H1 (cell line): ENCODE results near the gene MTFR2.

Experiments used
- CHD1 ChIP-seq: IDR thresholded peaks from 2 replicates; pipeline ENCODE4 v1.6.1; 2012; ENCODE audit warnings: low read depth, low read length, improper control_type of control experiment
- CTCF ChIP-seq, 3 experiments: IDR thresholded peaks; 1 replicate in 2 of 3; 2 replicates in 1 of 3; pipeline versions ENCODE4 v1.5.1 to v1.6.1; 2011; ENCODE audit warnings: low read length in 3 of 3, mild to moderate bottlenecking in 3 of 3, inconsistent platforms in 2 of 3, low read depth in 1 of 3, moderate library complexity in 1 of 3; ENCODE audit not compliant: insufficient read depth in 1 of 3; ENCODE audit errors: control extremely low read depth in 1 of 3
- EZH2 ChIP-seq: fragments of 200-600 bp; sonication (generic); IDR thresholded peaks from 2 replicates; pipeline ENCODE4 v1.7.1; 2012; ENCODE audit warnings: low read depth, mild to moderate bottlenecking, moderate library complexity, low read length, inconsistent platforms; ENCODE audit not compliant: severe bottlenecking
- GTF2F1 ChIP-seq: IDR thresholded peaks from 2 replicates; pipeline ENCODE4 v1.6.1; 2012; ENCODE audit warnings: low read depth, low read length, improper control_type of control experiment, borderline replicate concordance
- POLR2A ChIP-seq, 2 experiments: IDR thresholded peaks; 1 replicate in 1 of 2; 2 replicates in 1 of 2; pipeline ENCODE4 v1.6.1; 2011; ENCODE audit warnings: low read depth in 2 of 2, low read length in 2 of 2, mild to moderate bottlenecking in 2 of 2; ENCODE audit errors: control extremely low read depth in 1 of 2
- POLR2AphosphoS5 ChIP-seq: IDR thresholded peaks from 2 replicates; pipeline ENCODE4 v1.6.1; 2011; ENCODE audit warnings: low read depth, low read length
- RAD21 ChIP-seq, 2 experiments: IDR thresholded peaks in 1 of 2; conservative IDR thresholded peaks in 1 of 2; 2 replicates each; pipeline ENCODE4 v1.6.1; 2011; ENCODE audit warnings: low read depth in 2 of 2, low read length in 2 of 2, improper control_type of control experiment in 1 of 2, inconsistent platforms in 1 of 2, mild to moderate bottlenecking in 1 of 2, moderate library complexity in 1 of 2
- RFX5 ChIP-seq: IDR thresholded peaks from 2 replicates; pipeline ENCODE4 v1.6.1; 2011; ENCODE audit warnings: low read depth, low read length, improper control_type of control experiment, borderline replicate concordance
- SIX5 ChIP-seq: IDR thresholded peaks from 2 replicates; pipeline ENCODE4 v1.6.1; 2011; ENCODE audit warnings: mild to moderate bottlenecking, low read depth, low read length
- SP1 ChIP-seq: IDR thresholded peaks from 2 replicates; pipeline ENCODE4 v1.6.1; 2011; ENCODE audit warnings: low read depth, low read length
- TCF12 ChIP-seq: IDR thresholded peaks from 2 replicates; pipeline ENCODE4 v1.6.1; 2011; ENCODE audit warnings: low read depth, mild to moderate bottlenecking, low read length

GRCh38 chr6:136181861-136182260 is 68.2 kb downstream of the MTFR2 start:
- TF ChIP-seq CHD1 (no peak), CTCF (IDR thresholded peaks at IDR 0.05; ENCODE audit: control extremely low read depth in 1 of 3, insufficient read depth in 1 of 3, low read depth in 1 of 3, low read length in 3 of 3) (no peak), SP1 (no peak), TCF12 (no peak), EZH2 (no peak), POLR2A (IDR thresholded peaks at IDR 0.05; ENCODE audit: control extremely low read depth in 1 of 2, low read depth in 2 of 2, low read length in 2 of 2) (no peak), SIX5 (no peak), RFX5 (no peak), RAD21 (IDR thresholded peaks at IDR 0.05 in 1 of 2, conservative IDR thresholded peaks at IDR 0.05 in 1 of 2; ENCODE audit: low read depth in 2 of 2, low read length in 2 of 2) (no peak), POLR2AphosphoS5 (no peak), GTF2F1 (no peak)
